A549 (cell line): ENCODE results near the gene COL28A1.

Source experiments
- CEBPB ChIP-seq, 2 experiments: fragments of >200 bp in 1 of 2; sonication (Bioruptor Twin) in 1 of 2; formaldehyde crosslinking in 1 of 2; IDR thresholded peaks; 2 replicates each; pipeline ENCODE4 v1.6.1; 2012 to 2016
- E2F6 ChIP-seq: IDR thresholded peaks from 2 replicates; pipeline ENCODE4 v1.6.1; 2012; ENCODE audit warnings: low read depth, borderline replicate concordance
- EHMT2 ChIP-seq: fragments of 200-600 bp; sonication (generic); IDR thresholded peaks from 2 replicates; pipeline ENCODE4 v1.6.1; 2016; ENCODE audit warnings: antibody characterized with exemption, low read depth, mild to moderate bottlenecking, moderate library complexity
- EP300 ChIP-seq, 2 experiments: fragments of >200 bp; sonication (Bioruptor Twin); formaldehyde crosslinking; IDR thresholded peaks; 2 replicates in 1 of 2; 3 replicates in 1 of 2; pipeline ENCODE4 v1.6.1; 2016 to 2017
- ESRRA ChIP-seq: fragments of 150-350 bp; IDR thresholded peaks from 2 replicates; pipeline ENCODE4 v1.6.1; 2014; ENCODE audit warnings: mild to moderate bottlenecking, low read length, borderline replicate concordance
- FOSL2 ChIP-seq, 2 experiments: fragments of 450-650 bp in 1 of 2; fragments of >200 bp in 1 of 2; sonication (Bioruptor Twin) in 1 of 2; formaldehyde crosslinking; IDR thresholded peaks; 2 replicates each; pipeline versions ENCODE4 v1.5.0 to v1.6.1; 2016 to 2020; ENCODE audit warnings: mild to moderate bottlenecking in 1 of 2, moderate library complexity in 1 of 2
- POLR2A ChIP-seq: IDR thresholded peaks from 2 replicates; pipeline ENCODE4 v1.6.1; 2012; ENCODE audit warnings: mild to moderate bottlenecking, low read length
- RAD21 ChIP-seq, 2 experiments: fragments of >200 bp in 1 of 2; sonication (Bioruptor Twin) in 1 of 2; formaldehyde crosslinking in 1 of 2; IDR thresholded peaks in 1 of 2; conservative IDR thresholded peaks in 1 of 2; 2 replicates in 1 of 2; 3 replicates in 1 of 2; pipeline ENCODE4 v1.6.1; 2012 to 2018; ENCODE audit warnings: inconsistent platforms in 1 of 2
- RARB ChIP-seq: fragments of 250-450 bp; sonication (Bioruptor Pico); IDR thresholded peaks from 2 replicates; pipeline ENCODE4 v1.8.0; 2021; ENCODE audit warnings: mild to moderate bottlenecking, moderate library complexity
- REST ChIP-seq: fragments of 200-600 bp; sonication (generic); IDR thresholded peaks from 2 replicates; pipeline ENCODE4 v1.6.1; 2016; ENCODE audit warnings: antibody characterized with exemption, mild to moderate bottlenecking, moderate library complexity
- RFX5 ChIP-seq: fragments of 450-650 bp; IDR thresholded peaks from 2 replicates; pipeline ENCODE4 v1.7.1; 2014; ENCODE audit warnings: antibody characterized with exemption, mild to moderate bottlenecking, moderate library complexity
- RNF2 ChIP-seq: fragments of 200-600 bp; sonication (generic); IDR thresholded peaks from 2 replicates; pipeline ENCODE4 v1.6.1; 2016; ENCODE audit warnings: low read depth, mild to moderate bottlenecking, antibody characterized with exemption, moderate library complexity, borderline replicate concordance
- SMC3 ChIP-seq: fragments of >200 bp; sonication (Bioruptor Twin); formaldehyde crosslinking; IDR thresholded peaks from 3 replicates; pipeline ENCODE4 v1.6.1; 2018; ENCODE audit warnings: inconsistent platforms
- TF ChIP-seq, protein P1 (sequence below): fragments of >200 bp; sonication (Bioruptor Twin); formaldehyde crosslinking; IDR thresholded peaks from 3 replicates; pipeline ENCODE4 v1.5.1; 2016

DNA sequence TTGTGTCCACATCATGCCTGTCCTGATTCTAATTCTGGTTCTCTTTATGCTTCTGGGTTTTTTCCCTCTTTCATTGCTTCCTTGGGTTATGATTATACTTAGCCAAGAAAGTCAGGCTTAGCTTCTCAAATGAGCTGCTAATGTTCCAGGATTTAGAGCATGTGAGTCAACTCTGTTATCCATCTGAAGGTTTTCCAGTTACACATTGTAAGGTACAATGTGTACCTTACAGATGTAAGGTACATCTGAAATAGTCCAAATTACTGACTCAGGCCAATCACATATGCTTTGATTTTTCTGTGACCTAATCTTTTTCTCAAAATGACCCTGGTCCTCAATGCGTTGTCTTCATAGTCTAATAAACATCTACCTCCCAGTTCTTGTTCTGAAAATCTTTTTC, 17.7 kb upstream of the COL28A1 start:
- TF ChIP-seq RFX5 (no peak), RAD21 (conservative IDR thresholded peaks at IDR 0.05 in 1 of 2, IDR thresholded peaks at IDR 0.05 in 1 of 2) (no peak), SMC3 (no peak), REST (no peak), EP300 (IDR thresholded peaks at IDR 0.05) (no peak), FOSL2 (IDR thresholded peaks at IDR 0.05) (no peak), FOSL2 (CRISPR knock-in tag; IDR thresholded peaks at IDR 0.05) (no peak), RNF2 (no peak), ESRRA (no peak), POLR2A (no peak), E2F6 (no peak), RARB (no peak), CEBPB (IDR thresholded peaks at IDR 0.05) (no peak), EHMT2 (no peak)
- TF ChIP-seq, protein P1, sequence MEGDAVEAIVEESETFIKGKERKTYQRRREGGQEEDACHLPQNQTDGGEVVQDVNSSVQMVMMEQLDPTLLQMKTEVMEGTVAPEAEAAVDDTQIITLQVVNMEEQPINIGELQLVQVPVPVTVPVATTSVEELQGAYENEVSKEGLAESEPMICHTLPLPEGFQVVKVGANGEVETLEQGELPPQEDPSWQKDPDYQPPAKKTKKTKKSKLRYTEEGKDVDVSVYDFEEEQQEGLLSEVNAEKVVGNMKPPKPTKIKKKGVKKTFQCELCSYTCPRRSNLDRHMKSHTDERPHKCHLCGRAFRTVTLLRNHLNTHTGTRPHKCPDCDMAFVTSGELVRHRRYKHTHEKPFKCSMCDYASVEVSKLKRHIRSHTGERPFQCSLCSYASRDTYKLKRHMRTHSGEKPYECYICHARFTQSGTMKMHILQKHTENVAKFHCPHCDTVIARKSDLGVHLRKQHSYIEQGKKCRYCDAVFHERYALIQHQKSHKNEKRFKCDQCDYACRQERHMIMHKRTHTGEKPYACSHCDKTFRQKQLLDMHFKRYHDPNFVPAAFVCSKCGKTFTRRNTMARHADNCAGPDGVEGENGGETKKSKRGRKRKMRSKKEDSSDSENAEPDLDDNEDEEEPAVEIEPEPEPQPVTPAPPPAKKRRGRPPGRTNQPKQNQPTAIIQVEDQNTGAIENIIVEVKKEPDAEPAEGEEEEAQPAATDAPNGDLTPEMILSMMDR, result no peak
